Retina (tissue), 1 donor: ENCODE results near the gene GAB2.
"Not testable (repeated sequence)": the region's sequence is repeated elsewhere in the genome, so short reads cannot be mapped to it uniquely, and the experiment has no call there.

ENCODE experiments used
- DNase-seq: peaks from one replicate; pipeline ENCODE4 v3.0.0-alpha.2; 2016

GAB2 gene

DNA sequence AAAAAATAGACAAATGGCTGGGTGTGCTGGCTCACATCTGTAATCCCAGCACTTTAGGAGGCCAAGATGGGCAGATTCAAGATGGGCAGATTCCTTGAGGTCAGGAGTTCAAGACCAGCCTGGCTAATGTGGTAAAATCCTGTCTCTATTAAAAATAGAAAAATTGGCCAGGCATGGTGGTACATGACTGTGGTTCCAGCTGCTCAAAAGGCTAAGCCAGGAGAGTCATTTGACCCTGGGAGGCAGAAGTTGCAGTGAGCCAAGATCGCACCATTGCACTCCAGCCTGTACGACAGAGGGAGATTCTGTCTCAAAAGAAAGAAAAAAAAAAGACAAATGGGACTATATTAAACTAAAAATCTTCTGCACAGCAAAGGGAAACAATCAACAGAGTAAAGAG, 173.5 kb downstream of the GAB2 start:
- no peak for DNase-seq

DNA sequence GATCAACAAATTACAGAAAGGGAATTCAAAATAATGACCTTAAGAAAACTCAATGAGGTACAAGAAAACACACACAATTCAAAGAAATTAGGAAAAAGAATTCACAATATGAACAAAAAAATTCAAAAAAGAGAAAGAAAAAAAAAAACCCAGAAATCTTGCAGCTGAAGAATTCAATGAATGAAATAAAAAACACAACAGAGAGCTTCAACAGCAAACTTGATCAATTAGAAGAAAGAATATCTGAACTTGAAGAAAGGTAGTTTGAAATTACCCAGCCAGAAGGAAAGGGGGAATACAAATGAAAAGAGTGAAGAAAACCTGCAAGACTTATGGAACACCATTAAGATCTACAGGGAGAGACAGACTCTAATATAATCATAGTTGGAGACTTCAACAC, 176.1 kb downstream of the GAB2 start:
- no peak for DNase-seq

DNA sequence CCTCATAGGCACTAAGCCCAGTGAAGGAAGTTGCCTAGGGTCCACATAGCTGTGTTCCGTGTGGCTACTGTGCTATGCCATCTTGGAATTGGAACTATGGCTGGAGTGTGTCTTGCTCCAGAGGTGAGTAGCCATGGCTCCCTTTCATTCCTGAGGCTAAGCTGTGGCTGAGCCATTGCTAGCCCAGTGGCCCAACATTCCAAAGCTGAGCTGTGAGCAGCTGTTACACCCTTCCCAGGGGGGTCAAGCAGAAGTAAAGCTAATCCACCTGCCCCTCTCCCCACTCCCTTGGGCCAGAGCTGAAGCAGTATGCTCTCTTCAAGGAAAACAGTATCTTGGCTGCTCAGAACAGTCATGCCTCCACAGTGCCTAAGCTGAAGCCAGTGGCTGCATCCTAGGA, 177.8 kb downstream of the GAB2 start:
- no peak for DNase-seq

DNA sequence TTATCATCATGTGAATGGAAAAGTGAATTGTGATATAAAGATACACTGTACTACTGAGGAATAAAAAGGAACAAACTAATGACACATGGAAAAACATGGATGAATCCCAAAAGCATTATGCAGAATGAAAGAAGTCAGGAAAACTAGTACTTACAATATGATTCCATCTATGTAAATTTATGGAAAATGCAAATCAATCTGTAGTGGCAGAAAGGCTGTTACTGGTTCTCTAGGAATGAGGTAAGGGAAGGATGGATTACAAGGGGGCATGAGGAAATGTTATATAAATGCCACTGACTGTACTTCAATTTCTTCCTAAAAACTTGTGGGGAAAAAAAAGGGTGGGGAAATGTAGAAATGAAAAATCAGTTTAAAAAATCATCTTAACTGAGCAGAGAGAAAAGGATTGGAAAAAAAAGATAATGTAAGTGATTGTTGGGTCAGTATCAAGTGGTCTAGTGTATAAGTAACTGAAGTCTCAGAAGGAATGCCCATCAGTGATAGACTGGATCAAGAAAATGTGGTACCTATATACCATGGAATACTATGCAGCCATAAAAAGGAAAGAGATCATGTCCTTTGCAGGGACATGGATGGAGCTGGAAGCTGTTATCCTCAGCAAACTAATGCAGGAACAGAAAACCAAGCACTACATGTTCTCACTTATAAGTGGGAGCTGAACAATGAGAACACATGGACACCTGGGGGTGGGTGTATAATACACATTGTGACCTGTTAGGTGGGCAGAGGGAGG, 180.2 kb downstream of the GAB2 start:
- DNase-seq, result no peak

DNA sequence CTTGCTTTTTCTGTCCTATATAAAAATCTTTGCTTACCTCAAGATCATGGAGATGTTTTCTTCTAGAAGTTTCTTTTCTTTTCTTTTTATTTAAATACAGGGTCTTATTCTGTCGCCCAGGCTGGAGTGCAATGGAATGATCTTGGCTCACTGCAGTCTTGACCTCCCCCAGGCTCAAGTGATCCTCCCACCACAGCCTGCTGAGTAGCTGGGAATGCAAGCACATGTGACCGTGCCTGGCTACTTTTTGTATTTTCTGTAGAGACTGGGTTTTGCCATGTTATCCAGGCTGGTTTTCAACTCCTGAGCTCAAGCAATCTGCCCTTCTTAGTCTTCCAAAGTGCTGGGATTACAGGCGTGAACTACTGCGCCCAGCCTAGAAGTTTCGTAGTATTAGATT, 183.6 kb downstream of the GAB2 start:
- DNase-seq, result no peak

DNA sequence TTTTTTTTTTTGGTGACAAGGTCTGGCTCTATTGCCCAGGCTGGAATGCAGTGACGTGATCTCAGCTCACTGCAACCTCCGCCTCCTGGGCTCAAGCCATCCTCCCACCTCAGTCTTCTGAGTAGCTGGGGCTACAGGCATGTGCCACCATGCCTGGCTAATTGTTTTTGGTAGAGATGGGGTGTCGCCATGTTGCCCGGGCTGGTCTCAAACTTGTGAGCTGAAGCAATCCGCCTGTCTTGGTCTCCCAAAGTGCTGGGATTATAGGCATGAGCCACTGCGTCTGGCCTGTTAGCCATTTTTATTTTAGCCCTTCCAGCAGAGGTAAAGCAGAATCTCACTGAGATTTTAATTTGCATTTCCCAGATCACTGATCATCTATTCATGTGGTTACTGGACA, 184.6 kb downstream of the GAB2 start:
- not testable (repeated sequence) for DNase-seq

DNA sequence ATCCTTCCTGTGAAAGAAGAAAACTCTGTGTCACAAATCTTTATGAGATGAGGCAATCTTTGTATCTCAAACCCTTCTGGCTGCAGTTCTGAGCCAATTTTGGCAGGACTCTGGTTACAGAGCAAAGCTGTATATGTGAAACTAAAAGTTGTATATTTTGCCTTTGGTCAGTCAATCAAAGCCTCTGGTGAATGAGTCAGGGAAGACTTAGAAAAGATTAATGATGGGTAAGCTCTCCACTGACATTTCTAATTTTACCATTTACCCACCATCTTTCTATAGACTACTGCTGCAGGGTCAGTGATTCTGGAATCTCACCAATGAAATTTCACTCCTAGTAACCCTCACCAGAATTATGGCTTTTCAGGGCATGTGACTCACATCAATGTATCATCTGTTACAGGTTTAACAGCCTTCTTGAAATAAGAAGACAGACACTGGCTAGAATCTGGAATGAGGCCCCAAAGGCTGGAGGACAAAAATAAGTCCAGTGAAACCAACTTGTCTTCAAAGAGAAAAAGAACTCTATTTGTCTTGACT, 185.6 kb downstream of the GAB2 start:
- DNase-seq, result no peak

DNA sequence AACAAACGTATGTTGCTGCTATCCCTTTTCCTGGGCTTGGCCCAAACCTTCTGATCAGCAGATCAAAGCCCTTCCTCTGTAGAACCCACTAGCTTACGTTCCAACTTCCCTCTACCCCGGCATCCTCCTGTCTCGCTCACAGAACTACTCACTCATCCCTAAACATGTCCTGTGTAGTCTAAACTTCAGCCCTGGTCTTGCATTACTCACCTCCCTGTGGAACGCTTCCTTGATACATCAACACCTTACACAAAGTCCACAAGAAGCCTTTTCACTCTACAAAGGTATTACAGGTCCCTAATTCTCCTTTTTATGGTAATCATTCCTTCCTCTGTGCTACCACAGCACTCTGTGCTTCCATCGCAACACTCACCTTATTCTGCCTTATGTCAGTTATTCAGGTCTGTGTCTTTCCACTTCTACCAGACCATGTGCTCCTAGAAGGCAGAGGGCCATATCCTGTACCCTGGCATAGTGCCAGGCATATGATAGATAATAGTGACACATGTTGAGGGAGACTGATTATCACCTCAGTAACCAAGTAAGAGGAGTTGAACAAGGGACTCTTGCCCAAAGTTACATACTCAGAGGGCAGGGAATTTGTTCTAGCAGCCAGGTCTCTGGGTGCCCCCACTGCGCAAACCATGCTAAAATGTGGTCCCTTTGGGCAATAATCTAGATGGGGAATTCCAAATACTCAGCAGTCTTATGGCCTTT, 187.3 kb downstream of the GAB2 start:
- DNase-seq, result no peak

DNA sequence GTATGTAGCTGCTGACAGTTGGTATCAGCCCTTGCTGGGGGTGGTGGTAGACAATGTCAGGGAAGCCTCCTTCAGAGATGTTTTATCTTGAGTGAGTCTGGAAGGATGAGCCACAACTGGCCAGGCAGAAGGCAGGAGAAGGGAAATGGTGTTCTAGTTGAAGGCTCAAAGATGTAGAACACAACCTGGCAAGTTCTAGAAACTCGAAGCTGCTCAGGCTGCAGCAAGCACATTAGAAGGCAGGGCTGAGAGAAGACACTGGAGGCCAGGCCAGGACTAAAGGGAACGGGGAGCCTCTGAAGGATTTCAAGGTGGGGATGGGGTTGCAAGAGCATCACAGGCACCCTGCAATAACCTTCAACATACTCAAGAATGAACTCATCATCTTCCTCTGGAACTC, 188.5 kb downstream of the GAB2 start:
- DNase-seq, result no peak

DNA sequence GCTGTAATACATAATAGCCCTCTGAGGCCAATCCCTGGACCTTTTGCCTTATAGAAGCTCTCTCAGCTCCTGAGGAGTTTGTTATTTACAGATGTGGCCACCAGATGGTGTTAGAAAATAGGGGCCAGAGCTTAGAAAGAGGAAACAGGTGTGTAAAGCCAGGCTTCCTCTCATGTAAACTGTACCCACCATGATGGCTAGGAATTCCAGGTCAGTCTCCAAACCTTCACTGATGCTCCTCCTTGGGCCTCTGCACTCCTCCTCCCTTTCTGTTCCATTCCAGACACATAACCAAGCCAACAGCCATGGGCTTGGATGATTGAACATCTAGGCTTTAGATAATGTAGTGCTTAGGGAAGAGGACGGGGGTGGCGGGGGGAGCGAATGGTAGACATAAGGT, 189.2 kb downstream of the GAB2 start:
- peak; percentile 44 for DNase-seq

DNA sequence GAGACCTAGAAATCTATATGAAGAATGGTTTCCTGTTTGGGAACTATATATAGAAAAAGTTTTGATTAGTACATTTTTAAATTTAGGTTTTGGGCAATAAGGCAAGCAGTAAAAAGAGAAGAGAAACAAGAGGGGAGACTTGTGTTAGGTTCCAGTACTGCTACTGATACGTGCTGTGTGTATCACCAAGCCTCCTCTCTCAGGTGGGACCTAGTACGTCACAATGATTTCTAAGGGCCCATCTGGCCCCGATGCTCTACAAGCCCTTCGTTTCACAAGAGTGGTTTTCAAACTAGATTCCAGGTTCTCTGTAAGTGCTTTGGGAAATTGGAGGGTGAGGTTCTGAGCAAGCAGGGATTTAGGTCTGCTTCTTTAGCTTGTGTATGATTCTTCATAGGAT, 189.7 kb downstream of the GAB2 start:
- no peak for DNase-seq

DNA sequence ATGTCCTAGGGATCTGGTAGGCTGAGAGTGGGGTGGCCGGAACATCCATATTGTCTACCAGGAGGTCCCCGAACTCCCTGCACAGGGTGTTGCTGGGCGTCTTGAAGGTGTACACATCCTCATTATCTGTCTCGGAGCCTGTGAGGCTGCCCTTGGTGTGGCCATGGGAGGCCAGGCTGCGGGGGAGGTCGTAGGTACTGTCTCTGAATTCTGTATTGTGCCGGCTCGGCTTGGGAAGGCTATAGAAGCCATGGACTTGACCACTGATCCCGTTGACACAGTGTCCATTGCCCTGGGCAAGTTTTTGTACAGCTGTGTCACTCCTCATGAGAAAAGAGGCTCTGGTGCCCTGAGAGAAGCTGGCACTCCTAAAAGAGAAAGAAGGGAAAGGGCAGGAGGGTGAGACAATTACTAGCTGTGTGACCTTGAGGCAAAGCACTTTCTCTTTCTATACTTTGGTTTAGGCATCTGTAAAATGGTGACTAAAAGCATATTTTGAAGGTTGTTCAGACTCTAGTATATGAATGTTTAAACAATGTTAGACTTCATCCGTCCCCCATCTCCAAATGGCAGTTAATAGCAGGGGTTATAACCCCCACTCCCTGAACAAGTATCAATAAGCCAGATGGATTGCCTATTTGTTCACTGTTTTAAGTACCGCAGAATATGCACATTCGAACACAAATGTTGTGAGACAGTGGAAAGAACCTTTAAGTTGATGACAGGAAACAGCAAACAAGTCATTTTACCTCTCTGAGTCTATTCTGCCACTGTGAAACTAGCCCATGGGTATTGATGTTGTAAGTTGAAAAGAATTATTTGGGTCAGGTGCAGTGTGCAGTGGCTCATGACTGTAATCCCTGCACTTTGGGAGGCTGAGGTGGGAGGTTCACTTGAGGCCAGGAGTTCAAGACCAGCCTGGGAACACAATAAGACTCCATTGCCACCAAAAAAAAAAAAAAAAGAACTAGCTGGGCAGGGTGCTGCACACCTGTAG, 190.6 kb downstream of the GAB2 start:
- no peak for DNase-seq

DNA sequence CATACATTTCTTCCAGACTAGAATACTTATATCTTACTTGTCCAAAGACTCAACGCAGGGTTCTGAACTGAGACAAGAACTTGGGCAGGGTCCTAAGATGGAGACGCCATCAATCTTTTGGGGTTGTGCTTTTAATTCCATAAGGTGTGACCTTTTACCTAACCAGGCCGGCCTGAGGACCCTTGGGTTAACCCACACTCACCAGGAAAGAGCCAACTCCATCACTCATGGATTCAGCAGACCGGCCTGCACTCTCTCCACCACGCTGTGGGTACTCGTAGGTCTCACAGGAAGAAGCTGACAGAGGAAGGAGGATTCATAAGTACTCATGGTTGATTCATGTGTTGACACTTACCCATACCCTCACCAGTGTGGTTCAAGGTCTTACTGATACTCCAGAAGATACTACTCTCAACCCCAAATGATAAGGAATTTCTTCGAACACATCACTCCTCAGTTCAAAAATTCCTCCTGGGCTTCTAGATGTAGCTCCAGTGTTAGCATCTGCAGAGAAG, 192.7 kb downstream of the GAB2 start:
- DNase-seq, result no peak

DNA sequence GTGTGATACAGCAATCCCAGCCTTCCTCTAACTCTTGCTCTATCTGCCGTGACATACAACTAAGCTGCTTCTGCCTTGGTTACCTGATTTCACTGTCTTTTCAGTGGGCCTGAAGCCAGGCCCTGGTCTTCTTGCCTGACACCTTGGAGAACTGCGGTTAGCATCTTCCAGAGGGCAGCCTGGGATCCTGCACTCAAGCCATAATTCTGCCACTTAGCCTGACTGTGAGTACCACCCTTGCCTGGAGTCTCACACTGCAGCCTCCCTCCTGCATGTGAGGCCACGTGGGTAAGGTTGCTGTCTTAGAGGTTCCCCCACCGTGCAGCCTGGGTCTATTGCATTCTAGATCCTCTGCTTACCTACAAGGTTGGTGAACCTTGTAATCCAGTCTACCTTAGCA, 193.1 kb downstream of the GAB2 start:
- DNase-seq, result no peak

DNA sequence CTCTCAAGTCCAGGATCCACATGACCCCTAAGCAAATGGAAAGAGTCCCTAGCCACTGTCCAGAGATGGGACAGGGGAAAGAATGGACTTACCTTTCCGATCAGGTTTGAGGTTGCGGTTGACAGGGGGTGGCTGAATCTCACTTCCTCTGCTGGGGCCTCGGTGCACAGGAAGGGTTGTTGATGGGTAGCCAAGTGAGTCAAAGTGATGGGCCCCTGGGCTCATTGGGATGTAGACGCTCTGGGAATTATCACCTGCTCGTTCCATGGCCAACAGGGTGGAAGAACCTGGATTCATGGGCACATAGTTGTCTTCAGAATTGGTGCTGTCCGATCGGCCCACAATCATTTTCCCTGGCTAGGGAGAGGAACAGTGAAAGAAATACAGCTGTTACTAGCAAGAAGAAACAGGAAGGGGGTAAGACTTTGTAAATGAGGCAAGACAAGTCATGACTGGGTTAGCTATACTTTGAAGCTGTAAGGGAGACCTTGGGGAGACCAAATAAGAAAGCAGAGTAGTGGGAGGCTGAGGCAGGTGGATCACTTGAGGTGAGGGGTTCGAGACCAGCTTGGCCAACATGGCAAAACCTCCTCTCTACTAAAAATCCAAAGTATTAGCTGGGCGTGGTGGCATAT, 194.2 kb downstream of the GAB2 start:
- DNase-seq, result no peak

DNA sequence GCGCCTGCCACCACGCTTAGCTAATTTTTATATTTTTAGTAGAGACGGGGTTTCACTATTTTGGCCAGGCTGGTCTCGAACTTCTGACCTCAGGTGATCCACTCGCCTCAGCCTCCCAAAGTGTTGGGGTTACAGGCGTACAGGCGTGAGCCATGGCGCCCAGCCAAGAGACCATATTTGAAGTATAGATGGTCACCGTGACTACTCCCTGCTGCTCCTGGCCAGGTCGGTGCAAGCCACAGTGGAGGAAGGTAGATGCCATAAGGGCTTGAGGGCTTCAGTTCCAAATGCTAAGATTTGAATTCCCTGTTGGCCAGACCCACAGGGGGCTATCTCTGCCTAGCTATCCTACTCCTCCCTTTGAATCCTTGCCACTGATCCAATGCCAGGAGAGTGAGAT, 194.9 kb downstream of the GAB2 start:
- not testable (repeated sequence) for DNase-seq

DNA sequence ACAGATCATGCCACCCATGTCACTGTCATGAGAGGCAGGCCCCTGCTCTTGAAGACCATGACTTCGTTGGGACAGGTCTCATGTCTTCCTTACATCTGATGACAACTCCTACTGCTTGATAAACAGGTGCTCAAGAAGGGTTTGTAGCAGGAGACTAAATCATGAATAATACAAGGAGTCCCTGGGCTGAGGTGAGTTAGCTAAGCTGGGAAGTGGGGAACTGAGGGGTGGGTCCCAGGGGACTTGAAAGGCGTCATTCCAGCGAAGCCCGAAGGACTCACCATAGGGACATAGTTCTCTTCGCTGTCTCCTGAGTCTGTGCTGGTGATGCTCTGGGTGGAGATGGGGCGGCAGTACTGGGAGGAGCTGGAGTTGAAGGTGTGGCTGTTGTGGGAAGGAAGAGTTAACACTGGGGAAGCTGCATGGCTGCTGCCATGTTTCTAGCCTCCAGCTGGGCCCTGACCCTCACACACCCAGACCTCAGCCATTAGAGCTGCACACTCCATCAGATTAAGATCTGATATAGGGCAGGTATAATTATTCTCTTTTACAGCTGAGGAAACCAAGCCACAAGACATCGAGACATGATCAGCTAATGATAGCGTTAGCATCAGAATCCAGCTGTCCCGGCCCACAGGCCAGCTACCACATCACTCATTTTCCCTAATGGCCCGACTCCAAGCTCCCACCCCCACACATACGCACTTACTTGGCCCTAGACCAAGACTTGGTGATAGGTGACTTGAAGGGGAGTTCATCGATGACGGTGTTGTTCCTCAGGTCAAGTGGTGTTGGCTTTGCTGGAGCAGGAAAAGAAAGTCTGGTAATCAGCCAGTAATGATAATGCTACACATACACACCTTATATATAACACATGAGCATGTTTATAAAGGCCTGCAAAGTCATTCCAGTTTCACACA, 196.0 kb downstream of the GAB2 start:
- DNase-seq, result no peak

DNA sequence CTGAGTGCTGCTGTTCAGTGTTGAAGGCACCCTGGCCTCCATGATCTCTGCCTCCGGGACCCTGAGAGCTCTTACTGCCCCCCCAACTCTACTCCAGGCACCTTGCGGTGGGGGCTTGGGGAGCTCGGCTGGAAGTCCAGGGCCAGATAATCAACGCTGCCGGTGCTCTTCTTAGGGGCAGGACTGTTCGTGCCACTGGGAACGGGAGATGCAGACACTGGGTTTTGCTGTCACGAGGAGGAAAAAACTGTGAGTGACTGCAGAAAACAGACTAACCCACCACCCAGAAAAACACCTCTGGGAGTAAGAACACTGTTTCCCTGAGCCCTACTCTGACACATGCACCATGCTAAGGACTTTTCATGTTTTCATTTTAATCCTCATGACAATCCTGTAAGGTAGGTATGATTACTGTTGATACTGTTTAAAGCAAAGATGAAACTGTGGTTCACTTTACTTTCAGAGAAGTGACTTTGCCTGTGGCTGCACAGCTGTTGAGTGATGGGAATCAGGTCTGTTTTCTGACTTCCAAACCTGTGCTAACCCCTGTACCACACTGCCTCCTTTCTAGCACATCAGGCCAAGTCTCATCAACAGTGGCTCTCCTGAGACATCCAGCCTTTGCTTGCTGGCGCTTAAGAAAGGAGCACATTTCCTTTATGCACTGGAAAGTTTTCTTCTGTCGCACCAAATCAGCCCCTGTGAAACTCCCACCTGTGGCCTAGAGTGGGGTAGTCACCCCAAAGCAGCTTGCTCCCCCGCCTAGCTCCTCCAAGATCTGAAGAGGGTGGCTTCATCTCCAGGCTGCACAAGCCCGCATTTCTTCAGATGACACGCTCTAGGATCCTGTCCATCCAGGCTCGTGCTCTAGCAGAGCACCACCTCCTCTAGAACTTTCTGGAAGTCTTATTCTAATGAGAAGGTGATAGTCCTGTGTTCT, 197.1 kb downstream of the GAB2 start:
- no peak for DNase-seq

DNA sequence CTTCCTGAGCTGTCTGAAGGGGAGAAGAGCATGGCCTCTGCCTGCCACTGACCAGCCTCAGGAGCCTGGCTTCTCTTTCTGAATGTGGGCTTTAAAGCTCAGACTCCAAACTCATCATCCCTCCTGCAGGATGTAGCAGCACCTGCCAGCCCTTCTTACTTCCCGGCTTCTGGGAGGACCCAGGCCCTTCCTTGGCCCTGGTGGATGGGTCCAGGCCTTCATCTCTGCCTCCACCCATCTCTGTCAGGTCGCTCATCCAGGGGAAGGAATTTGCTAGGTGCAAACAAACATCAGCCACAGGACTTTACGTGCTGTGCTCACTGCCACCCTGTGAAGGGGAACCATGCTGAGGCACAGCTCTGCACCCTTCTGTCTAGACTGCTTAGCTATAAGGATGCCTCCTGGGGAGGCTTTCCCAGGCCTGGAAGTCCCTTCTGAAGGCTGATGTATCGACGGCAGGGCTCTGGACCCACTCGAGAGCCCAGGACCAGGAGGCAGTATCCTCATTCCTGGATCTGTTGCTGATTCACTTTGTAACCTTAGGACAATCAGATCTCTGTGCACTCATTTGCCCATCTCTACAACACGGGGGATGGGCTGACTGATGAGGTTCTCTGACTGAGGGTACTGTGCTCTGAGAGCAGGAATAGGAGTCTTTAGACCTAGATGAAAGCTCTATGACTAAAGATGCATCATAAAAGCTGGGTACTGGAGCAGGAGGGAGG, 198.0 kb downstream of the GAB2 start:
- no peak for DNase-seq
